Loucy (cell line): Measurements from ENCODE around the gene CPA5.

Source experiments
- H2AFZ ChIP-seq: fragments of 200-600 bp; sonication (generic); 2 replicates; pipeline ENCODE4 v1.6.0; 2016; ENCODE audit warnings: antibody characterized with exemption, mild to moderate bottlenecking, low read length, moderate library complexity
- H3F3A ChIP-seq: fragments of 200-600 bp; 2 replicates; pipeline ENCODE4 v1.6.0; 2016; ENCODE audit warnings: antibody characterized with exemption, low read depth, mild to moderate bottlenecking
- H3K27me3 ChIP-seq: fragments of 200-600 bp; sonication (generic); 2 replicates; pipeline ENCODE4 v1.6.1; 2014; ENCODE audit warnings: low read length, mild to moderate bottlenecking; ENCODE audit not compliant: insufficient read depth, poor library complexity, severe bottlenecking
- H3K36me3 ChIP-seq: fragments of 200-600 bp; sonication (generic); 2 replicates; pipeline ENCODE4 v1.6.1; 2016; ENCODE audit warnings: low read length; ENCODE audit not compliant: insufficient read depth
- H3K4me1 ChIP-seq: fragments of 200-600 bp; sonication (generic); 2 replicates; pipeline ENCODE4 v1.5.1; 2014; ENCODE audit warnings: low read length, mild to moderate bottlenecking; ENCODE audit not compliant: insufficient read depth, poor library complexity, severe bottlenecking
- H3K4me2 ChIP-seq: fragments of 200-600 bp; sonication (generic); 2 replicates; pipeline ENCODE4 v1.6.0; 2014; ENCODE audit warnings: antibody characterized with exemption, low read length, low read depth, mild to moderate bottlenecking; ENCODE audit not compliant: poor library complexity, severe bottlenecking
- H3K4me3 ChIP-seq: fragments of 200-600 bp; sonication (generic); 2 replicates; pipeline ENCODE4 v1.5.1; 2014; ENCODE audit warnings: low read length, mild to moderate bottlenecking, mixed read lengths; ENCODE audit not compliant: poor library complexity, severe bottlenecking
- H3K79me2 ChIP-seq: fragments of 200-600 bp; sonication (generic); 2 replicates; pipeline ENCODE4 v1.6.1; 2014; ENCODE audit warnings: low read length; ENCODE audit not compliant: insufficient read depth
- H3K9ac ChIP-seq: fragments of 200-600 bp; sonication (generic); 2 replicates; pipeline ENCODE4 v1.6.0; 2014; ENCODE audit warnings: mild to moderate bottlenecking, low read depth, low read length, moderate library complexity; ENCODE audit not compliant: poor library complexity, severe bottlenecking
- H3K9me2 ChIP-seq: fragments of 200-600 bp; sonication (generic); replicated peaks from 2 replicates; pipeline ENCODE4 v1.6.1; 2016; ENCODE audit warnings: low read depth, low read length, mixed read lengths
- H3K9me3 ChIP-seq: fragments of 200-600 bp; sonication (generic); 2 replicates; pipeline ENCODE4 v1.6.1; 2014; ENCODE audit warnings: mild to moderate bottlenecking, antibody characterized with exemption, low read length, low read depth; ENCODE audit not compliant: insufficient read depth
- H4K20me1 ChIP-seq: fragments of 200-600 bp; sonication (generic); 2 replicates; pipeline ENCODE4 v1.6.0; 2014; ENCODE audit warnings: antibody characterized with exemption, low read length, mild to moderate bottlenecking; ENCODE audit not compliant: insufficient read depth, poor library complexity, severe bottlenecking
- CTCF ChIP-seq: fragments of 200-600 bp; sonication (generic); conservative IDR thresholded peaks from 2 replicates; pipeline ENCODE4 v1.5.1; 2014; ENCODE audit warnings: mild to moderate bottlenecking, antibody characterized with exemption, low read length
- EZH2phosphoT487 ChIP-seq: fragments of 200-600 bp; IDR thresholded peaks from 2 replicates; pipeline ENCODE4 v1.6.1; 2018; ENCODE audit warnings: antibody characterized with exemption, mild to moderate bottlenecking, moderate library complexity, borderline replicate concordance

Gene CPA5

GRCh38 chr7:130379019-130379418 lies 34.4 kb downstream of the CPA5 start:
- no peaks in the 10 kb centered on the region for H4K20me1 ChIP-seq
- no peak overlapping the region for H3K4me3 ChIP-seq
- no peak overlapping the region for H3K9ac ChIP-seq
- peaks cover 9% of the 10 kb centered on the region; the same call in 1 of the 2 replicates for H3K9me3 ChIP-seq
- H3K4me1 ChIP-seq = no peaks in the 10 kb centered on the region
- H3K9me2 ChIP-seq = no peaks in the 10 kb centered on the region
- H2AFZ ChIP-seq = no peak overlapping the region
- no peaks in the 10 kb centered on the region for H3K36me3 ChIP-seq
- no peak overlapping the region for H3K4me2 ChIP-seq
- H3K79me2 ChIP-seq = no peaks in the 10 kb centered on the region
- H3F3A ChIP-seq = no peaks in the 10 kb centered on the region
- no peak for TF ChIP-seq EZH2phosphoT487
- no peak for TF ChIP-seq CTCF
- no peaks in the 10 kb centered on the region for H3K27me3 ChIP-seq

GRCh38 chr7:130379532-130379920 lies 34.9 kb downstream of the CPA5 start:
- H2AFZ ChIP-seq = no peak overlapping the region
- H4K20me1 ChIP-seq = no peaks in the 10 kb centered on the region
- H3K9me3 ChIP-seq = peaks cover 9% of the 10 kb centered on the region; the same call in 1 of the 2 replicates
- no peaks in the 10 kb centered on the region for H3K79me2 ChIP-seq
- no peaks in the 10 kb centered on the region for H3K4me1 ChIP-seq
- H3K4me2 ChIP-seq = no peak overlapping the region
- no peak overlapping the region for H3K4me3 ChIP-seq
- H3K9me2 ChIP-seq = no peaks in the 10 kb centered on the region
- no peaks in the 10 kb centered on the region for H3K27me3 ChIP-seq
- H3F3A ChIP-seq = no peaks in the 10 kb centered on the region
- TF ChIP-seq CTCF = no peak
- TF ChIP-seq EZH2phosphoT487 = no peak
- H3K36me3 ChIP-seq = no peaks in the 10 kb centered on the region
- no peak overlapping the region for H3K9ac ChIP-seq

GRCh38 chr7:130379921-130380860 lies 35.6 kb downstream of the CPA5 start, which contains the start of gene CPA1:
Gene CPA1, plus strand, starts transcription at chr7:130380494. Its CDS starts 27 bp downstream, at chr7:130380521.
- no peaks in the 10 kb centered on the region for H3K79me2 ChIP-seq
- no peaks in the 10 kb centered on the region for H3K27me3 ChIP-seq
- no peaks in the 10 kb centered on the region for H3K9me2 ChIP-seq
- H3F3A ChIP-seq = no peaks in the 10 kb centered on the region
- H3K4me1 ChIP-seq = no peaks in the 10 kb centered on the region
- no peak within 1 kb of the TSS for H3K9ac ChIP-seq
- H2AFZ ChIP-seq = no peak within 1 kb of the TSS
- no peak within 1 kb of the TSS for H3K4me3 ChIP-seq
- H3K9me3 ChIP-seq = peaks cover 9% of the 10 kb centered on the region; the same call in 1 of the 2 replicates
- H3K4me2 ChIP-seq = no peak within 1 kb of the TSS
- H3K36me3 ChIP-seq = no peaks in the 10 kb centered on the region
- no peaks in the 10 kb centered on the region for H4K20me1 ChIP-seq
- TF ChIP-seq CTCF (no peak), EZH2phosphoT487 (no peak)
